Liver (tissue), 9 donors: ENCODE measurements around the gene APP. TPM values are rescaled to one million over a fixed set of nuclear protein-coding genes. Genes with fewer than 3 reads are reported as not detected.

Source experiments
- DNase-seq: peaks from one replicate; pipeline ENCODE4 v3.0.0-alpha.2; 2017; ENCODE audit warnings: low spot score
- H3K27ac ChIP-seq, 2 donors: one replicate each; pipeline ENCODE4 v1.7.0; 2013; ENCODE audit warnings: inconsistent platforms in 2 of 2, low read length in 2 of 2, control low read depth in 1 of 2, low read depth in 1 of 2, mild to moderate bottlenecking in 1 of 2
- H3K27me3 ChIP-seq, 4 donors: one replicate each; pipeline versions ENCODE4 v1.6.1 to v1.7.0; 2013; ENCODE audit warnings: low read length in 3 of 4, inconsistent platforms in 1 of 4, mild to moderate bottlenecking in 1 of 4, moderate library complexity in 1 of 4; ENCODE audit not compliant: control insufficient read depth in 4 of 4, insufficient read depth in 4 of 4
- H3K36me3 ChIP-seq, 4 donors: one replicate each; pipeline versions ENCODE4 v1.6.1 to v1.7.0; 2013; ENCODE audit warnings: low read length in 3 of 4, mild to moderate bottlenecking in 3 of 4, low read depth in 1 of 4, moderate library complexity in 1 of 4; ENCODE audit not compliant: control insufficient read depth in 4 of 4, insufficient read depth in 3 of 4
- H3K4me1 ChIP-seq, 4 donors: one replicate each; pipeline versions ENCODE4 v1.6.1 to v1.7.0; 2013; ENCODE audit warnings: low read length in 3 of 4, mild to moderate bottlenecking in 3 of 4, moderate library complexity in 1 of 4; ENCODE audit not compliant: control insufficient read depth in 4 of 4, insufficient read depth in 4 of 4
- H3K4me3 ChIP-seq, 3 donors: one replicate each; pipeline versions ENCODE4 v1.6.1 to v1.7.0; 2013; ENCODE audit warnings: low read length in 3 of 3, control low read depth in 1 of 3, low read depth in 1 of 3, mild to moderate bottlenecking in 1 of 3
- H3K9ac ChIP-seq, 2 donors: one replicate each; pipeline ENCODE4 v1.7.0; 2013; ENCODE audit warnings: low read length in 2 of 2, mild to moderate bottlenecking in 2 of 2, moderate library complexity in 2 of 2, control low read depth in 1 of 2, low read depth in 1 of 2
- H3K9me3 ChIP-seq, 4 donors: one replicate each; pipeline versions ENCODE4 v1.6.1 to v1.7.0; 2013; ENCODE audit warnings: low read length in 3 of 4; ENCODE audit not compliant: control insufficient read depth in 4 of 4
- EGR1 ChIP-seq, 2 donors: IDR thresholded peaks; 2 replicates each; pipeline ENCODE4 v1.6.1; 2016 to 2018; ENCODE audit warnings: antibody characterized with exemption in 2 of 2, low read depth in 2 of 2
- FOXA1 ChIP-seq: IDR thresholded peaks from 2 replicates; pipeline ENCODE4 v1.6.1; 2016; ENCODE audit warnings: antibody characterized with exemption
- FOXA2 ChIP-seq: IDR thresholded peaks from 2 replicates; pipeline ENCODE4 v1.6.1; 2016; ENCODE audit warnings: antibody characterized with exemption
- GABPA ChIP-seq, 2 donors: IDR thresholded peaks in 1 of 2; conservative IDR thresholded peaks in 1 of 2; 2 replicates each; pipeline ENCODE4 v1.6.1; 2016; ENCODE audit warnings: antibody characterized with exemption in 2 of 2, mild to moderate bottlenecking in 1 of 2, moderate library complexity in 1 of 2
- HNF4A ChIP-seq, 2 donors: conservative IDR thresholded peaks; 2 replicates each; pipeline ENCODE4 v1.6.1; 2016; ENCODE audit warnings: antibody characterized with exemption in 2 of 2, mild to moderate bottlenecking in 2 of 2
- HNF4G ChIP-seq: IDR thresholded peaks from 2 replicates; pipeline ENCODE4 v1.6.1; 2016; ENCODE audit warnings: antibody characterized with exemption
- JUND ChIP-seq, 2 donors: IDR thresholded peaks; 2 replicates each; pipeline ENCODE4 v1.6.1; 2016; ENCODE audit warnings: antibody characterized with exemption in 2 of 2
- NR2F2 ChIP-seq: IDR thresholded peaks from 2 replicates; pipeline ENCODE4 v1.6.1; 2016; ENCODE audit warnings: antibody characterized with exemption
- RAD21 ChIP-seq, 2 donors: IDR thresholded peaks; 2 replicates each; pipeline ENCODE4 v1.6.1; 2016; ENCODE audit warnings: antibody characterized with exemption in 2 of 2, mild to moderate bottlenecking in 2 of 2
- RXRA ChIP-seq, 2 donors: IDR thresholded peaks; 2 replicates each; pipeline ENCODE4 v1.6.1; 2017 to 2018; ENCODE audit warnings: antibody characterized with exemption in 2 of 2, mild to moderate bottlenecking in 1 of 2
- SP1 ChIP-seq: IDR thresholded peaks from 2 replicates; pipeline ENCODE4 v1.6.1; 2018; ENCODE audit warnings: antibody characterized with exemption, mild to moderate bottlenecking
- YY1 ChIP-seq: IDR thresholded peaks from 2 replicates; pipeline ENCODE4 v1.6.1; 2016; ENCODE audit warnings: antibody characterized with exemption, mild to moderate bottlenecking
- WGBS: extraction: QIAGEN DNeasy Blood & Tissue Kit; methylation state at CpG from one replicate; pipeline ENCODE4 v1.1.7; 2013; 5-methylcytosine and 5-hydroxymethylcytosine counted together
- polyA plus RNA-seq, 2 donors: library from polyadenylated mRNA; stranded (reverse) in 1 of 2; unstranded in 1 of 2; fragments of 200-250 nt in 1 of 2; fragments of >200 nt in 1 of 2; fragmentation: Nextera tagmentation in 1 of 2; extraction: Ambion mirVana in 1 of 2; gene quantifications; one replicate each; pipeline versions ENCODE4 v1.2.1 to v1.2.3, GENCODE V29; 2013 to 2015
- total RNA-seq, 2 donors: library from RNA; depleted of rRNA; stranded (reverse); fragments of >200 nt; gene quantifications; one replicate each; pipeline ENCODE4 v1.2.3, GENCODE V29; 2014
- TF ChIP-seq, protein P1 (sequence below): IDR thresholded peaks from 2 replicates; pipeline ENCODE4 v1.6.1; 2016; ENCODE audit warnings: antibody characterized with exemption
- TF ChIP-seq, protein P2 (sequence below): IDR thresholded peaks from 2 replicates; pipeline ENCODE4 v1.6.1; 2016; ENCODE audit warnings: antibody characterized with exemption, mild to moderate bottlenecking
- TF ChIP-seq, protein P3 (sequence below): fragments of 150-350 bp; IDR thresholded peaks from 2 replicates; pipeline ENCODE4 v1.5.1; 2017; ENCODE audit warnings: improper control_type of control experiment, low read depth, low read length; ENCODE audit not compliant: missing input control
- TF ChIP-seq, protein P4 (sequence below): IDR thresholded peaks from 2 replicates; pipeline ENCODE4 v1.6.1; 2016; ENCODE audit warnings: antibody characterized with exemption
- TF ChIP-seq, protein P5 (sequence below): IDR thresholded peaks from 2 replicates; pipeline ENCODE4 v1.6.1; 2016; ENCODE audit warnings: antibody characterized with exemption
- donor health status: healthy.
- donor health status: healthy.
- donor health status: healthy.
- donor health status: healthy.
- donor health status: healthy.

Gene APP
- total and polyA plus RNA-seq, 4 donors: 24.9 to 201 (median 111) TPM

DNA sequence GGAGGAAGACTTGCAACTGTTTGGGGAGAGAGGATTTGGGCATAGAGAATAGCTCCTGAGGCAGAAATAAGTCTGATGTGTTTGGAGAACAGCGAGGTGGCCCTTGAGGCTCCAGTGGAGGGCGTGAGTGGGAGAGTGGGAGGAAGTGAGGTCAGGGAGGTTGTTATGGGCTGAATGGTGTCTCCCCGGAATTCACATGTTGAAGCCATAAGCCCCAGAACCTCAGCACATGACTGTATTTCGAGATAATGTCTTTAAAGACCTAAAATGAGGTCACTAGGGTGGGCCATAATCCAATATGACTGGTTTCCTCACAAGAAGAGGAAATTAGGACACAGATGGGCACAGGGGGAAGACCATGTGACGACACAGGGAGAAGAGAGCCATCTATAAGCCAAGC, 17.9 kb upstream of the APP start:
- TF ChIP-seq JUND (IDR thresholded peaks at IDR 0.05) (no peak), RAD21 (IDR thresholded peaks at IDR 0.05) (no peak), YY1 (no peak), SP1 (no peak), RXRA (IDR thresholded peaks at IDR 0.05) (no peak), HNF4A (conservative IDR thresholded peaks at IDR 0.05) (no peak), GABPA (IDR thresholded peaks at IDR 0.05 in 1 of 2, conservative IDR thresholded peaks at IDR 0.05 in 1 of 2) (no peak), HNF4G (no peak), EGR1 (IDR thresholded peaks at IDR 0.05; ENCODE audit: low read depth in 2 of 2) (no peak), FOXA1 (no peak), FOXA2 (no peak), NR2F2 (no peak)
- TF ChIP-seq, protein P1, sequence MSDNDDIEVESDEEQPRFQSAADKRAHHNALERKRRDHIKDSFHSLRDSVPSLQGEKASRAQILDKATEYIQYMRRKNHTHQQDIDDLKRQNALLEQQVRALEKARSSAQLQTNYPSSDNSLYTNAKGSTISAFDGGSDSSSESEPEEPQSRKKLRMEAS: no peak
- TF ChIP-seq, protein P2, sequence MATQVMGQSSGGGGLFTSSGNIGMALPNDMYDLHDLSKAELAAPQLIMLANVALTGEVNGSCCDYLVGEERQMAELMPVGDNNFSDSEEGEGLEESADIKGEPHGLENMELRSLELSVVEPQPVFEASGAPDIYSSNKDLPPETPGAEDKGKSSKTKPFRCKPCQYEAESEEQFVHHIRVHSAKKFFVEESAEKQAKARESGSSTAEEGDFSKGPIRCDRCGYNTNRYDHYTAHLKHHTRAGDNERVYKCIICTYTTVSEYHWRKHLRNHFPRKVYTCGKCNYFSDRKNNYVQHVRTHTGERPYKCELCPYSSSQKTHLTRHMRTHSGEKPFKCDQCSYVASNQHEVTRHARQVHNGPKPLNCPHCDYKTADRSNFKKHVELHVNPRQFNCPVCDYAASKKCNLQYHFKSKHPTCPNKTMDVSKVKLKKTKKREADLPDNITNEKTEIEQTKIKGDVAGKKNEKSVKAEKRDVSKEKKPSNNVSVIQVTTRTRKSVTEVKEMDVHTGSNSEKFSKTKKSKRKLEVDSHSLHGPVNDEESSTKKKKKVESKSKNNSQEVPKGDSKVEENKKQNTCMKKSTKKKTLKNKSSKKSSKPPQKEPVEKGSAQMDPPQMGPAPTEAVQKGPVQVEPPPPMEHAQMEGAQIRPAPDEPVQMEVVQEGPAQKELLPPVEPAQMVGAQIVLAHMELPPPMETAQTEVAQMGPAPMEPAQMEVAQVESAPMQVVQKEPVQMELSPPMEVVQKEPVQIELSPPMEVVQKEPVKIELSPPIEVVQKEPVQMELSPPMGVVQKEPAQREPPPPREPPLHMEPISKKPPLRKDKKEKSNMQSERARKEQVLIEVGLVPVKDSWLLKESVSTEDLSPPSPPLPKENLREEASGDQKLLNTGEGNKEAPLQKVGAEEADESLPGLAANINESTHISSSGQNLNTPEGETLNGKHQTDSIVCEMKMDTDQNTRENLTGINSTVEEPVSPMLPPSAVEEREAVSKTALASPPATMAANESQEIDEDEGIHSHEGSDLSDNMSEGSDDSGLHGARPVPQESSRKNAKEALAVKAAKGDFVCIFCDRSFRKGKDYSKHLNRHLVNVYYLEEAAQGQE: no peak
- TF ChIP-seq, protein P3, sequence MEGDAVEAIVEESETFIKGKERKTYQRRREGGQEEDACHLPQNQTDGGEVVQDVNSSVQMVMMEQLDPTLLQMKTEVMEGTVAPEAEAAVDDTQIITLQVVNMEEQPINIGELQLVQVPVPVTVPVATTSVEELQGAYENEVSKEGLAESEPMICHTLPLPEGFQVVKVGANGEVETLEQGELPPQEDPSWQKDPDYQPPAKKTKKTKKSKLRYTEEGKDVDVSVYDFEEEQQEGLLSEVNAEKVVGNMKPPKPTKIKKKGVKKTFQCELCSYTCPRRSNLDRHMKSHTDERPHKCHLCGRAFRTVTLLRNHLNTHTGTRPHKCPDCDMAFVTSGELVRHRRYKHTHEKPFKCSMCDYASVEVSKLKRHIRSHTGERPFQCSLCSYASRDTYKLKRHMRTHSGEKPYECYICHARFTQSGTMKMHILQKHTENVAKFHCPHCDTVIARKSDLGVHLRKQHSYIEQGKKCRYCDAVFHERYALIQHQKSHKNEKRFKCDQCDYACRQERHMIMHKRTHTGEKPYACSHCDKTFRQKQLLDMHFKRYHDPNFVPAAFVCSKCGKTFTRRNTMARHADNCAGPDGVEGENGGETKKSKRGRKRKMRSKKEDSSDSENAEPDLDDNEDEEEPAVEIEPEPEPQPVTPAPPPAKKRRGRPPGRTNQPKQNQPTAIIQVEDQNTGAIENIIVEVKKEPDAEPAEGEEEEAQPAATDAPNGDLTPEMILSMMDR: no peak
- TF ChIP-seq, protein P4, sequence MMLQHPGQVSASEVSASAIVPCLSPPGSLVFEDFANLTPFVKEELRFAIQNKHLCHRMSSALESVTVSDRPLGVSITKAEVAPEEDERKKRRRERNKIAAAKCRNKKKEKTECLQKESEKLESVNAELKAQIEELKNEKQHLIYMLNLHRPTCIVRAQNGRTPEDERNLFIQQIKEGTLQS: no peak
- TF ChIP-seq, protein P5, sequence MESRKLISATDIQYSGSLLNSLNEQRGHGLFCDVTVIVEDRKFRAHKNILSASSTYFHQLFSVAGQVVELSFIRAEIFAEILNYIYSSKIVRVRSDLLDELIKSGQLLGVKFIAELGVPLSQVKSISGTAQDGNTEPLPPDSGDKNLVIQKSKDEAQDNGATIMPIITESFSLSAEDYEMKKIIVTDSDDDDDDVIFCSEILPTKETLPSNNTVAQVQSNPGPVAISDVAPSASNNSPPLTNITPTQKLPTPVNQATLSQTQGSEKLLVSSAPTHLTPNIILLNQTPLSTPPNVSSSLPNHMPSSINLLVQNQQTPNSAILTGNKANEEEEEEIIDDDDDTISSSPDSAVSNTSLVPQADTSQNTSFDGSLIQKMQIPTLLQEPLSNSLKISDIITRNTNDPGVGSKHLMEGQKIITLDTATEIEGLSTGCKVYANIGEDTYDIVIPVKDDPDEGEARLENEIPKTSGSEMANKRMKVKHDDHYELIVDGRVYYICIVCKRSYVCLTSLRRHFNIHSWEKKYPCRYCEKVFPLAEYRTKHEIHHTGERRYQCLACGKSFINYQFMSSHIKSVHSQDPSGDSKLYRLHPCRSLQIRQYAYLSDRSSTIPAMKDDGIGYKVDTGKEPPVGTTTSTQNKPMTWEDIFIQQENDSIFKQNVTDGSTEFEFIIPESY: no peak
- Histone ChIP-seq H3K9ac (no peak overlapping the region), H3K27me3 (no peaks in the 10 kb centered on the region), H3K4me3 (no peak overlapping the region), H3K27ac (no peak overlapping the region), H3K4me1 (no peaks in the 10 kb centered on the region), H3K9me3 (peaks cover 0 to 1% (median 0%) of the 10 kb centered on the region in 4 donors), H3K36me3 (no peaks in the 10 kb centered on the region)
- no peak for DNase-seq
- 73% methylated on average over 5 of the region's 5 CpGs for WGBS

DNA sequence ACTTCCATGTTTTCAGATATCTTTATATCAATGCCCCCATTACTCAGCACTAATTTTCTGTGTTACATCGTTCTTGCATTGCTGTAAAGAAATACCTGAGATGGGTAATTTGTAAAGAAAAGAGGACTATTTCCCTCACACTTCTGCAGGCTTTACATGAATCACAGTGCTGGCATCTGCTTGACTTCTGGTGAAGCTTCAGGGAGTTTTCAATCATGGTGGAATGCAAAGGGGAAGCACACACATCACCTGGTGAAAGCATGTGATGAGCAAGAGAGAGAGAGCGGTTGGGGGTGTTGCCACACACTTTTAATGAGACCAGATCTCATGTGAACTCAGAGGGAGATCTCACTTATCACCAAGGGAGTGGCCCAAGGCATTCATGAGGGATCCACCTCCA, 14.9 kb upstream of the APP start:
- no peaks in the 10 kb centered on the region for H3K4me1 ChIP-seq
- H3K27me3 ChIP-seq: no peaks in the 10 kb centered on the region
- no peak overlapping the region for H3K27ac ChIP-seq
- WGBS: 80% methylated on average over 2 of the region's 2 CpGs
- H3K36me3 ChIP-seq: no peaks in the 10 kb centered on the region
- H3K9ac ChIP-seq: no peak overlapping the region
- no peak for DNase-seq
- no peak overlapping the region for H3K4me3 ChIP-seq
- peaks cover 0 to 1% (median 0%) of the 10 kb centered on the region in 4 donors for H3K9me3 ChIP-seq
- TF ChIP-seq, protein P5: no peak
- TF ChIP-seq, protein P1: no peak
- TF ChIP-seq, protein P2: no peak
- TF ChIP-seq FOXA2 (no peak), RAD21 (IDR thresholded peaks at IDR 0.05) (no peak)
